ENCODE measurements around the gene BROX.
A peak's percentile ranks its signal among the peaks of the same experiment; 100 is the strongest.
"Not testable (repeated sequence)": the region's sequence is repeated elsewhere in the genome, so short reads cannot be mapped to it uniquely, and the experiment has no call there.

Gene BROX

DNA sequence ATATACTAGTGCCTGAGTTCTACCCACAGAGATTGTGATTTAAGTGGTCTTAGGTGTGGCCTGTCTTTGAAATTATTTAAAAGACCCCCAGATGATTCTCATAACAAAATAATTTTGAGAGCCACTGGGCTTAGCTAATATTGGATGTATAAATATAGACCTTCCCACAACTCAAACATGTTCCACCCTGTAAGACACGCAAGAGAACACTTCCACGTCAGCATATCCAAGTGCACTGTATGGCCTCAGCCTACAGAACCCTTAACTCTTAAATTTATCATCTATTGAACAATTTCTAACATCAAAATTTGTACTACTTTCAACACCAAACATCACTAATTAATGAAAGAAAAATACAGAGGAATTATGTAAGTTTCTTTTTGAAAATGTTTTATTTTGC is 27.1 kb downstream of the BROX start (continued):
- TF ChIP-seq SP7 (tag by site-specific recombination; IDR thresholded peaks at IDR 0.05) = no peak

DNA sequence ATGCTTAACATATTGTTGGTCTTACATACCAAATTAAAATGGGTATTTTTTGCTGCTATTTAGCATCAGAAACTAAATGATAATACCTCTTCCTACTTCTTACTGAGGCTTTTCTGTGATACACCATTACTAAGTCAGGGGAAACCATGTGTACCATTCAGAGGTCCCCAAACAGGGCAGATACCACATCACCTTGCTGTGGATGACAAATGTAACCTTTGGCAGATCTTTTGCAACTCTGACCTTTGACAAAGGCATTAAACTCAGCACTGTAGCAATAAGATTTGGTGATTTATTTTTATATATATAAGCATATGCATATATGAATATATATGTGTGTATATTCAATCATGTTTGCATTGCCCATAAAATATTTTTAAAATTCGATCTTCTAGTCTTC is 27.6 kb downstream of the BROX start:
- H3K9me3 ChIP-seq (ENCODE audit: control insufficient read depth, insufficient read depth, low read depth, low read length) = no peaks in the 10 kb centered on the region
- H3K4me3 ChIP-seq (ENCODE audit: low read depth, low read length) = no peak overlapping the region
- TF ChIP-seq ZNF623 (tag by site-specific recombination; IDR thresholded peaks at IDR 0.05) = no peak
- TF ChIP-seq, protein P1, sequence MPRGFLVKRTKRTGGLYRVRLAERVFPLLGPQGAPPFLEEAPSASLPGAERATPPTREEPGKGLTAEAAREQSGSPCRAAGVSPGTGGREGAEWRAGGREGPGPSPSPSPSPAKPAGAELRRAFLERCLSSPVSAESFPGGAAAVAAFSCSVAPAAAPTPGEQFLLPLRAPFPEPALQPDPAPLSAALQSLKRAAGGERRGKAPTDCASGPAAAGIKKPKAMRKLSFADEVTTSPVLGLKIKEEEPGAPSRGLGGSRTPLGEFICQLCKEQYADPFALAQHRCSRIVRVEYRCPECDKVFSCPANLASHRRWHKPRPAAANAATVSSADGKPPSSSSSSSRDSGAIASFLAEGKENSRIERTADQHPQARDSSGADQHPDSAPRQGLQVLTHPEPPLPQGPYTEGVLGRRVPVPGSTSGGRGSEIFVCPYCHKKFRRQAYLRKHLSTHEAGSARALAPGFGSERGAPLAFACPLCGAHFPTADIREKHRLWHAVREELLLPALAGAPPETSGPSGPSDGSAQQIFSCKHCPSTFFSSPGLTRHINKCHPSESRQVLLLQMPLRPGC (tag by site-specific recombination; IDR thresholded peaks at IDR 0.05) = no peak
- TF ChIP-seq, protein P2, sequence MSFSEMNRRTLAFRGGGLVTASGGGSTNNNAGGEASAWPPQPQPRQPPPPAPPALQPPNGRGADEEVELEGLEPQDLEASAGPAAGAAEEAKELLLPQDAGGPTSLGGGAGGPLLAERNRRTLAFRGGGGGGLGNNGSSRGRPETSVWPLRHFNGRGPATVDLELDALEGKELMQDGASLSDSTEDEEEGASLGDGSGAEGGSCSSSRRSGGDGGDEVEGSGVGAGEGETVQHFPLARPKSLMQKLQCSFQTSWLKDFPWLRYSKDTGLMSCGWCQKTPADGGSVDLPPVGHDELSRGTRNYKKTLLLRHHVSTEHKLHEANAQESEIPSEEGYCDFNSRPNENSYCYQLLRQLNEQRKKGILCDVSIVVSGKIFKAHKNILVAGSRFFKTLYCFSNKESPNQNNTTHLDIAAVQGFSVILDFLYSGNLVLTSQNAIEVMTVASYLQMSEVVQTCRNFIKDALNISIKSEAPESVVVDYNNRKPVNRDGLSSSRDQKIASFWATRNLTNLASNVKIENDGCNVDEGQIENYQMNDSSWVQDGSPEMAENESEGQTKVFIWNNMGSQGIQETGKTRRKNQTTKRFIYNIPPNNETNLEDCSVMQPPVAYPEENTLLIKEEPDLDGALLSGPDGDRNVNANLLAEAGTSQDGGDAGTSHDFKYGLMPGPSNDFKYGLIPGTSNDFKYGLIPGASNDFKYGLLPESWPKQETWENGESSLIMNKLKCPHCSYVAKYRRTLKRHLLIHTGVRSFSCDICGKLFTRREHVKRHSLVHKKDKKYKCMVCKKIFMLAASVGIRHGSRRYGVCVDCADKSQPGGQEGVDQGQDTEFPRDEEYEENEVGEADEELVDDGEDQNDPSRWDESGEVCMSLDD (tag by site-specific recombination; IDR thresholded peaks at IDR 0.05) = no peak
- no peak for TF ChIP-seq ZNF610 (tag by site-specific recombination; IDR thresholded peaks at IDR 0.05; ENCODE audit: borderline replicate concordance)
- TF ChIP-seq ZSCAN23 (tag by site-specific recombination; IDR thresholded peaks at IDR 0.05) = no peak
- TF ChIP-seq, protein P3, sequence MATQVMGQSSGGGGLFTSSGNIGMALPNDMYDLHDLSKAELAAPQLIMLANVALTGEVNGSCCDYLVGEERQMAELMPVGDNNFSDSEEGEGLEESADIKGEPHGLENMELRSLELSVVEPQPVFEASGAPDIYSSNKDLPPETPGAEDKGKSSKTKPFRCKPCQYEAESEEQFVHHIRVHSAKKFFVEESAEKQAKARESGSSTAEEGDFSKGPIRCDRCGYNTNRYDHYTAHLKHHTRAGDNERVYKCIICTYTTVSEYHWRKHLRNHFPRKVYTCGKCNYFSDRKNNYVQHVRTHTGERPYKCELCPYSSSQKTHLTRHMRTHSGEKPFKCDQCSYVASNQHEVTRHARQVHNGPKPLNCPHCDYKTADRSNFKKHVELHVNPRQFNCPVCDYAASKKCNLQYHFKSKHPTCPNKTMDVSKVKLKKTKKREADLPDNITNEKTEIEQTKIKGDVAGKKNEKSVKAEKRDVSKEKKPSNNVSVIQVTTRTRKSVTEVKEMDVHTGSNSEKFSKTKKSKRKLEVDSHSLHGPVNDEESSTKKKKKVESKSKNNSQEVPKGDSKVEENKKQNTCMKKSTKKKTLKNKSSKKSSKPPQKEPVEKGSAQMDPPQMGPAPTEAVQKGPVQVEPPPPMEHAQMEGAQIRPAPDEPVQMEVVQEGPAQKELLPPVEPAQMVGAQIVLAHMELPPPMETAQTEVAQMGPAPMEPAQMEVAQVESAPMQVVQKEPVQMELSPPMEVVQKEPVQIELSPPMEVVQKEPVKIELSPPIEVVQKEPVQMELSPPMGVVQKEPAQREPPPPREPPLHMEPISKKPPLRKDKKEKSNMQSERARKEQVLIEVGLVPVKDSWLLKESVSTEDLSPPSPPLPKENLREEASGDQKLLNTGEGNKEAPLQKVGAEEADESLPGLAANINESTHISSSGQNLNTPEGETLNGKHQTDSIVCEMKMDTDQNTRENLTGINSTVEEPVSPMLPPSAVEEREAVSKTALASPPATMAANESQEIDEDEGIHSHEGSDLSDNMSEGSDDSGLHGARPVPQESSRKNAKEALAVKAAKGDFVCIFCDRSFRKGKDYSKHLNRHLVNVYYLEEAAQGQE (tag by site-specific recombination; IDR thresholded peaks at IDR 0.05) = no peak
- no peak for TF ChIP-seq ZNF555 (tag by site-specific recombination; conservative IDR thresholded peaks at IDR 0.05)
- TF ChIP-seq ZNF521 (tag by site-specific recombination; IDR thresholded peaks at IDR 0.05) = no peak
- TF ChIP-seq ZNF473 (tag by site-specific recombination; IDR thresholded peaks at IDR 0.05) = no peak
- no peak for TF ChIP-seq ZNF140 (tag by site-specific recombination; IDR thresholded peaks at IDR 0.05)
- H3K4me1 ChIP-seq (ENCODE audit: control insufficient read depth, insufficient read depth, low read length) = no peaks in the 10 kb centered on the region
- H3K36me3 ChIP-seq (ENCODE audit: control insufficient read depth in 2 of 2, insufficient read depth in 1 of 2, low read length in 2 of 2) = peaks cover 6 to 12% of the 10 kb centered on the region in 2 experiments; a peak in 2 of 3 replicates
- POLR2A ChIA-PET = no interaction called here
- no peak overlapping the region for H3K27ac ChIP-seq (ENCODE audit: extremely low read depth, low read depth, low read length)
- CTCF ChIA-PET = interaction anchor here (0.7 to 1.6 kb wide), 4 partner anchors 350 to 394 kb away, joined by 3 to 12 read pairs (median 4); no protein-coding TSS in a partner anchor

DNA sequence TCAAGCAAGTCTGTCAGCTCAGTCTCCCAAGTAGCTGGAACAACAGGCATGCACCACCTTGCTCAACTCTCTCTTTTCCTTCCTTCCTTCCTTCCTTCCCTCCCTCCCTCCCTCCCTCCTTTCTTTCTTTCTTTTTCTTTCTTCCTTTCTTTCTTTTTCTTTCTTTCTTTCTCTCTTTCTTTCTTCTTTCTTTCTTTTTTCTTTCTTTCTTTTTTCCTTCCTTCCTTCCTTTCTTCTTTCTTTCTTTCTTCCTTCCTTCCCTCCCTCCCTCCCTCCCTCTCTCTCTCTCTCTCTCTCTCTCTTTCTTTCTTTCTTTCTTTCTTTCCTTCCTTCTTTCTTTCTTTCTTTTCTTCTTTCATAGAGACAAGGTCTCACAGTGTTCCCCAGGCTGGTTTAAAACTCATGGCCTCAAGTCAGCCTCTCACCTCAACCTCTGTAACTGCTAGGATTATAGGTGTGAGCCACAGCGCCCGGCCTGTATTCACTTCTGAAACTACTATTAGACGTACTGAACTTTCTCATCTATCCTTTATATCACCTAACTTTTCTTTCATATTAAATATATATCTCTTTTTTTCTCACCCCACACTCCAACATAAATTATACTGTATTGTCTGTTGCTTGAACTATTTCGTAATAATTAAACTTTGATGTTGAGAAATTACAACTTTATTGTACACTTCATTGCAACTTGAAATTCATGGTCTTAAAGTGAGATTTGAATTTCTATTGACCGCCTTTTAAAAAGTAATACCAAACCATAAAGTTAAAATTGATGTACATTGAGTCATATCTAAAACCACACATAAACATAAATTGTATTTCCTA is 29.5 kb downstream of the BROX start:
- H3K27ac ChIP-seq (ENCODE audit: extremely low read depth, low read depth, low read length); POLR2A ChIA-PET; H3K36me3 ChIP-seq (ENCODE audit: control insufficient read depth in 2 of 2, insufficient read depth in 1 of 2, low read length in 2 of 2); H3K4me3 ChIP-seq (ENCODE audit: low read depth, low read length); H3K4me1 ChIP-seq (ENCODE audit: control insufficient read depth, insufficient read depth, low read length); H3K9me3 ChIP-seq (ENCODE audit: control insufficient read depth, insufficient read depth, low read depth, low read length): not testable (repeated sequence)
- TF ChIP-seq ZNF366 (tag by site-specific recombination; conservative IDR thresholded peaks at IDR 0.05) = peak; percentile 71
- CTCF ChIA-PET = interaction anchor here (0.8 to 1.2 kb wide), 2 partner anchors 382 to 936 kb away, joined by 3 read pairs; no protein-coding TSS in a partner anchor

All from HEK293 (cell line).